RCC 7860 (cell line): ENCODE measurements around the gene ZNF69.
A peak's percentile ranks its signal among the peaks of the same experiment; 100 is the strongest.
"Not testable (repeated sequence)": the region's sequence is repeated elsewhere in the genome, so short reads cannot be mapped to it uniquely, and the experiment has no call there.

Experiments
- DNase-seq: peaks from one replicate; pipeline ENCODE4 v3.0.0-alpha.2; 2015; ENCODE audit warnings: low spot score
- FAIRE-seq: peaks from 2 replicates; lab custom pipeline; 2012; peaks lifted over from hg19 to GRCh38; lab: Jason Lieb, UNC

ZNF69 gene

GRCh38 chr19:11890634-11891033 is 3.1 kb downstream of the ZNF69 start:
- no peak for DNase-seq
- no peak for FAIRE-seq

DNA sequence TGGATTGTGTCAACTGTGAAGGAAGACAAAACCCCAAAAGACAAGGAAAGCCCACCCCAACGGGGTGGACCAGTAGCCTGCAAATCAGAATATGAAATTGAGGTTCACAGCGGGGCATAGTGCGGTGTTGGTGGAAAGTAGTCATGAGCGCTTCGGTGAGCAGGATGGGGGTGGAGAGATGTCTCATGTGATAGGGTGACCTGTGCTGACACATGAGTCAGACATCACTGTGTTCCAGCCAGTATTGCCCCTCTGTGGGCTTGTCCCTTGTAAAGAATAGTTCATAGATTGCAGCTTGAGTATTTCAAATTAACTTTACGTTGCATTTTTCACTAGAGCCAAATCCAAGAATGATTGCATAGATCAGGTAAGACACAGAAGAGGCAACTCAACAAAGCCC is 7.3 kb downstream of the ZNF69 start:
- DNase-seq (no peak), FAIRE-seq (no peak)

DNA sequence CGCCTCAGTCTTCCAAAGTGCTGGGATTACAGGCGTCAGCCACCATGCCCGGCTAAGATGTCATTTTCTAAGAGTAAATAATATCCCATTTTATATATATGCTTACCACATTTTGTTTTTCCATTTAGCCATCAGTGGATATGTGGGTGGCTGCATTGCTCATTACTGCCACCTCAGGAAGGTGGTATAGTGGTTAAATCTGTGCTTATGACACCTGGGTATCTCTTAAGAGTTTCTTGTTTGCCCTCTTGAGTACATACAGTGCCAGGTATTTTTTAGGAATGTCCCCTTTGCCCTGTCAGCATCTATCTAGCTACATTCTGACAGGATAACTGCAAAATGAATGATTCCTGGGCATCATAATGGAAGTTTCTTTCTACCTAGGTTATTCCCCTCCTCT is 14.6 kb downstream of the ZNF69 start:
- FAIRE-seq (no peak), DNase-seq (no peak)

GRCh38 chr19:11905928-11906327 is 18.3 kb downstream of the ZNF69 start:
- no peak for DNase-seq
- no peak for FAIRE-seq

DNA sequence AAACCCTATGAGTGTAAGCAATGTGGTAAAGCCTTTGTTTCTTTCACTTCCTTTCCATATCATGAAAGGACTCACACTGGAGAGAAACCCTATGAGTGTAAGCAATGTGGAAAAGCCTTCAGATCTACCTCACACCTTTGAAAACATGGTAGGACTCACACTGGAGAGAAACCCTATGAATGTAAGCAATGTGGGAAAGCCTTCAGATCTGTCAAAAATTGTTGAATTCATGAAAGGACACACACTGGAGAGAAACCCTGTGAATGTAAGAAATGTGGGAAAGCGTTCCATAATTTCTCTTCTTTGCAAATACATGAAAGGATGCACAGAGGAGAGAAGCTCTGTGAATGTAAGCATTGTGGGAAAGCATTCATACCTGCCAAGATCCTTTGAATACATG is 24.4 kb downstream of the ZNF69 start:
- FAIRE-seq, DNase-seq: not testable (repeated sequence)

DNA sequence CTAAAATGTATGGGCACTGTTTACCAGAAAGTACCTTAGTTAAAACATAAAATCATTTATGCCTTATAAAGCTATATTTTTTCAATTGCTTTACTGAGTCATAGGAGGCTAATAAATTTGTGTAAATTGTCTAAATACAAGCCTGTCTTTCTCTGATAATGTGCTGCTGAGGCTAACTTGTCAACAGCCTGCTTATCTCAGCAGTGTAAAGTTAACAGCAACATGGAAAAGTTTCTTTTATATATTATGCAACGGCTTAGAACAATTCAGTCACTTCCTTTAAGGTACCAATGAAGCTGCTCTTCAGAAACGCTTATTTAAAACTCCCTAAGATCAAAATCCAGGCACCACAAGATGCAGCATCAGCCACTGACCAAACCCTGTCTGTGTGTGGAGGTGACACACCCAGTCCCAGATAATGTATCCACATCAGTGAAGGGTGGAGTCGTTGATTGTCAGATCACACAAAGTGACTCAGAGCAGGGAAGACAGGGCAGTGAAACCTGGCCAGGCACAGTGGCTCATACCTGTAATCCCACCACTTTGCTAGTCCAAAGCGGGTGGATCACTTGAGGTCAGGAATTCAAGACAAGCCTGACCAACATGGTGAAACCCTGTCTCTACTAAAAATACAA is 27.0 kb downstream of the ZNF69 start:
- DNase-seq, FAIRE-seq: not testable (repeated sequence)

DNA sequence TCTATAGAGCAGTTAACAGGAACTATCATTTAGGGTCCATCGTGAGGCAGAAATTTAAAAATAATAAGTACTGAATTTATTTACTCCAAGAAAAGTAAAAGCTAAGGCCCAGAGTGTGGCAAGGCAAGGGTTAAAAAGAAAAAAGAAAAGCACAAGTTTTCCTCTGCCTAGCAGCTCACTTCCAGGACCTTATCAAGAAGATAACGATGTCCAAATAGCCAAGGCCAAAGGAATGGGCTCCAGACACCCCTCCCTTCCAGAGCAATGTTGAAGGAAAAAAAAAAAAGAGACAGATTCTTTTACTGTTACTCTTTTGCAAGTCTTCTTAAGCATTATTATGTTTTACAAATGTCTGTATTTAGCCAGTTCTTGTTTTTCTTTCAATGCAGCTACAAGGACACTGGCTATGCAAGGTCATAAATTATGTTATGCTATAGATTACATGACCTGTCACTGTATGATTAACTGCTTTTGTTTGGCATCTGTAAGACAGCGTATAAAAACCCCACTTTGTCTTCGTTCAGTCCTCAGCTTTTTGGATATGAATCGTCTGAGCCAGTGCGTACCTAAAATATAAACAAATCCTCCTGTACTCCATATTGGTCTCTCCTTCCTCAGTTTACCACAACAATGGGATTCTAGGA is 34.4 kb downstream of the ZNF69 start:
- DNase-seq (no peak), FAIRE-seq (no peak)

DNA sequence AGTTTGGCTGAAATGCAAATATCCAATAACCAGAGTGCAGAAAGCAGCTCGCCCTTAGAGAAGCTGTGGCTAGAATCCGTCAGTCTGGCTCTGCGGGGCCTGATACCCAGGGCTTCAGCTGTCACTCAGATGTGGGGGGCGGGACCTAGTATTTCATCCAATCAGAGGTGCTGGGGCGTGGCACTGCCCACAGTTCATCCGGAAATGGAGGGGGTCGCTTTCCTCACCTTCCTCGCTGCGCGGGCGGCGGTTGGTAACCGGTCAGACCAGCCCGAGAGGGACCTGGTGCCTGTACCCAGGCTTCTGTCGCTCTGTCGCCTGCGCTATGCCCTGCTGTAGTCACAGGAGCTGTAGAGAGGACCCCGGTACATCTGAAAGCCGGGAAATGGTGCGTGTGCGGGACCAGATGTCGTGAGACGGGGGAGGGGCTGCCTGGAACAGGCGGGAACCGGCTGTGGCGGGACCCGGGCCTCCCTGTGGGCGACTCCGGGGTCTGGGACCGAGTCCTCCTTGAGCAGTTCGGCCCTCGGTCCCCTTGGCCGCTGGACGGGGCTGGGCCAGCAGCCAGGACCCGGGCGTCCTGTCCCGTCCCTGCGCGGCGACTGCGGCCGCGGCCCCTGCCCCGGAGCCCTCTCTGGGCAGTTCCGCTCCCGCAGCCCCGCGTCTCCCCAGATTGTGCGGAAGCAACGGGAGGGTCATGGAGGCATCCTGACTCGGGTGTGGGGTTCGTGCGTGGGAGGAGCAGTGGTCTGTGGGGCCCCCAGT is 37.5 kb downstream of the ZNF69 start, which contains the start of gene ZNF700:
TSS of gene ZNF700 (plus strand) at position 222 of the 765 bp plus-strand sequence. CDS start at position 326, 104 bp downstream.
- peak; percentile 88 for DNase-seq
- peak; percentile 78 for FAIRE-seq

DNA sequence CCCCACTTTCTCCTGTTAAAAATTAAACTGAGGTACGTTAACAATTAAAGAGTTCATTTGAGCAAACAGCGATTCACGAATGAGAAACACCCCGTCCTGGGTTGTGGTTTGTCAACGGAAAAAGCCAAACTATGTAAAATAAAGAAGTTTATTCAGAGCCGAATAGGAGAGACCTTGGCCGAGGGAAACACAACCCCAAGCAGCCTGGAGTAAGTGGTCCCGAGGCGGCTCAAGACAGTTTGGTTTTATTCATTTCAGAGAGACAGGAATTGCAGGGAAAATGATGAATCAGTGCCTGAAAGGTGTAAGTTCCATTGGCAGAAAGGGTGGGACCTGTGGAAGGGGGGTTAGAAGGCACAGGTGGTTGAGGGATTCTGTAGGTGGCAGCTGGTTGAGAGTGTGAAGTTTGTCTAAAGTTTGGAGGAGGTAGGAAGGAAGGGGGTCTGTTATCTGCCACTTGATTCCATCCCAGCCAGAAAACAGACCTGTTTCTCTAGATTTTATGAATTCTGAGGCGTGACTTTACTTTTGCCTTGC is 38.1 kb downstream of the ZNF69 start:
- not testable (repeated sequence) for DNase-seq, FAIRE-seq

- no peak for FAIRE-seq
- DNase-seq = no peak
Observed at GRCh38 chr19:11927227-11927626, 39.6 kb downstream of the ZNF69 start.

DNA sequence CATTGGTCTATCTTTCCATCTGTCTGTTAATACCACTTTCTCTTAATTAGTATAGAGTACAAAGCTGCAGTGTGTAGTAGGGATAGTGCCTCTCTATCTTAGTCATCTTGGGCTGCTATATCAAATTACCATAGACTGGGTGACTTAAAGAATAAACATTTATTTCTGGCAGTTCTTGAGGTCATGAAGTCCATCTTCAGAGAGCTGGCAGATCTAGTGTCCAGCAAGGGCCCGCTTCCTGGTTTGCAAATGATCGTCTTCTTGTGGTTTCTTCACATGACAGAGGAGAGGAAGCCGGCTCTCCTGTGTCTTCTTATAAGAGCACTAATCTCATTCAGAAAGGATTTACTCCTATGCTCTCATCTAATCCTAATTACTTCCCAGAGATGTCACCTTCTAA is 43.5 kb downstream of the ZNF69 start:
- DNase-seq = no peak
- FAIRE-seq = no peak

GRCh38 chr19:11931513-11931912 is 43.9 kb downstream of the ZNF69 start:
- no peak for DNase-seq
- FAIRE-seq = no peak

DNA sequence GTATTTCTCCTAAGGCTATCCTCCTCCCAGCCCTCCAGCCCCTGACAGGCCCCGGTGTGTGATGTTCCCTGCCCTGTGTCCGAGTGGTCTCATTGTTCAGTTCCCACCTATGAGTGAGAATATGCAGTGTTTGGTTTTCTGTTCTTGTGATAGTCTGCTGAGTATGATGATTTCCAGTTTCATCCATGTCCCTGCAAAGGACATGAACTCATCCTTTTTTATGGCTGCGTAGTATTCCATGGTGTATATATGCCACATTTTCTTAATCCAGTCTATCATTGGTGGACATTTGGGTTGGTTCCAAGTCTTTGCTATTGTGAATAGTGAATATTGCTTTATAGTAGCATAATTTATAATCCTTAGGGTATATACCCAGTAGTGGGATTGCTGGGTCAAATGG is 48.2 kb downstream of the ZNF69 start:
- FAIRE-seq = not testable (repeated sequence)

GRCh38 chr19:11938383-11938782 is 50.8 kb downstream of the ZNF69 start:
- FAIRE-seq, DNase-seq: not testable (repeated sequence)

More for the DNA sequence above, 48.2 kb downstream of the ZNF69 start:
- DNase-seq = not testable (repeated sequence)

GRCh38 chr19:11941361-11941887 is 53.8 kb downstream of the ZNF69 start:
- not testable (repeated sequence) for FAIRE-seq

DNA sequence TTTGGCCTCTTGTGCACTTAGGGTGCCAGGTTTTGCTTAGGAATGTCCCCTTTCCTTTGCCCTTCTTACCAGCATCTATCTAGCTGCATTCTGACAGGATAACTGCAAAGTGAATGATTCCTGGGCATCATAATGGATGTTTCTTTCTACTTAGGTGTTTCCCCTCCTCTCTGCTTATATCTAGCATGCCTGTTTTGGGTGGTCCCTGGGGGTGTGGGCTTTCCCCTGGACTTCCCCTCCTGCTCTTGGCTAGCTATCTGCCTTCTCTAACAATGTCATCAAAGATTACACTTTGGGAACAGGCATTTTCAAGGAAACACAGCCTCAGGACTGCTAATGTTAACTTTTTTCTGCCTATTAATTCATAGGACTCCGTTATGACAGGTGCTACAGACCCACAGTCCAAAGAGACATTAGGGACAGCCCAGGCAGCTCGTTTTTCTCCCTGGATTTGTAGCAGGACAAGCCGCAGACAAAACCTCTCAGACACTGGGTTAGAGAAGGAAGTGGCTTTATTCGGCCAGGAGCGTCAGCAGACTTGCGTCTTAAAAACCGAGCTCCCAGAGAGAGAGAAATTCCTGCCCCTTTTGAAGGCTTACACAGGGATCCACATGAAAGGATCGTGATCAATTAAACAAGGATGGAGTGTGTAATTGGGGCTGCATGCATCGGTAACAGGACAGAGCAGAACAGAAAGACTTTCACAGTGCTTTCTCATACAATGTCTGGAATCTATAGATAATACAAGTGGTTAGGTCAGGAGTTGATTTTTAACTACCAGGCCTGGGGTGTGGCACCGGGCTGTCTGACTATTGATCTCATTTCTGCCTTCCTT is 54.6 kb downstream of the ZNF69 start:
- DNase-seq (no peak), FAIRE-seq (no peak)

More at GRCh38 chr19:11941361-11941887, 53.8 kb downstream of the ZNF69 start:
- not testable (repeated sequence) for DNase-seq

GRCh38 chr19:11942843-11943108 is 55.2 kb downstream of the ZNF69 start:
- no peak for FAIRE-seq
- no peak for DNase-seq

GRCh38 chr19:11944656-11945055 is 57.1 kb downstream of the ZNF69 start:
- no peak for FAIRE-seq
- DNase-seq = no peak

DNA sequence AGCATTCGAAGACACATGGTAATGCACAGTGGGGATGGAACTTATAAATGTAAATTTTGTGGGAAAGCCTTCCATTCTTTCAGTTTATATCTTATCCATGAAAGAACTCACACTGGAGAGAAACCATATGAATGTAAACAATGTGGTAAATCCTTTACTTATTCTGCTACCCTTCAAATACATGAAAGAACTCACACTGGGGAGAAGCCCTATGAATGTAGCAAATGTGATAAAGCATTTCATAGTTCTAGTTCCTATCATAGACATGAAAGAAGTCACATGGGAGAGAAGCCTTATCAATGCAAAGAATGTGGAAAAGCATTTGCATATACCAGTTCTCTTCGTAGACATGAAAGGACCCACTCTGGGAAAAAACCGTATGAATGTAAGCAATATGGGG is 61.1 kb downstream of the ZNF69 start:
- FAIRE-seq (no peak), DNase-seq (no peak)

DNA sequence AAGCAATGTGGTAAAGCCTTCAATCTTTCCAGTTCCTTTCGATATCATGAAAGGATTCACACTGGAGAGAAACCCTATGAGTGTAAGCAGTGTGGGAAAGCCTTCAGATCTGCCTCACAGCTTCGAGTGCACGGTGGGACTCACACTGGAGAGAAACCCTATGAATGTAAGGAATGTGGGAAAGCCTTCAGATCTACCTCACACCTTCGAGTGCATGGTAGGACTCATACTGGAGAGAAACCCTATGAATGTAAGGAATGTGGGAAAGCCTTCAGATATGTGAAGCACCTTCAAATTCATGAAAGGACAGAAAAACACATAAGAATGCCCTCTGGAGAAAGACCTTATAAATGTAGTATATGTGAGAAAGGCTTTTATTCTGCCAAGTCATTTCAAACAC is 61.6 kb downstream of the ZNF69 start:
- DNase-seq = no peak
- FAIRE-seq = no peak
